ENCODE measurements around the gene EVI5L. TPM values are rescaled to one million over a fixed set of nuclear protein-coding genes. Genes with fewer than 3 reads are reported as not detected.
"Not testable (repeated sequence)": the region's sequence is repeated elsewhere in the genome, so short reads cannot be mapped to it uniquely, and the experiment has no call there.

EVI5L gene
- polyA plus RNA-seq, 3 donors: 17.1 to 18.4 (median 18.2) TPM

- not testable (repeated sequence) for DNase-seq
Measured at GRCh38 chr19:7859087-7859486, 29.1 kb downstream of the EVI5L start.

GRCh38 chr19:7859831-7860713 lies 30.1 kb downstream of the EVI5L start:
- DNase-seq: no peak

GRCh38 chr19:7860714-7861618 lies 30.9 kb downstream of the EVI5L start:
- DNase-seq: no peak

- DNase-seq: no peak
Measured at GRCh38 chr19:7861619-7862412, 31.8 kb downstream of the EVI5L start.

GRCh38 chr19:7862413-7862951 lies 32.5 kb downstream of the EVI5L start:
- peak; percentile 73 for DNase-seq

- no peak for DNase-seq
Measured at GRCh38 chr19:7863157-7863970, 33.3 kb downstream of the EVI5L start.

- no peak for DNase-seq
Measured at GRCh38 chr19:7863971-7864689, 34.1 kb downstream of the EVI5L start.

- DNase-seq: no peak
Measured at GRCh38 chr19:7864690-7865074, 34.7 kb downstream of the EVI5L start.

GRCh38 chr19:7865262-7865911 lies 35.4 kb downstream of the EVI5L start:
- no peak for DNase-seq

GRCh38 chr19:7866399-7867091 lies 36.5 kb downstream of the EVI5L start:
- DNase-seq: no peak

GRCh38 chr19:7867092-7867844 lies 37.2 kb downstream of the EVI5L start:
- no peak for DNase-seq

- no peak for DNase-seq
Measured at GRCh38 chr19:7868326-7868670, 38.3 kb downstream of the EVI5L start.

- peak; percentile 65 for DNase-seq
Measured at GRCh38 chr19:7868671-7869452, 38.8 kb downstream of the EVI5L start.

GRCh38 chr19:7869453-7869909 lies 39.5 kb downstream of the EVI5L start:
- no peak for DNase-seq

- DNase-seq: no peak
Measured at GRCh38 chr19:7869910-7870511, 40.0 kb downstream of the EVI5L start.

GRCh38 chr19:7870571-7871436 lies 40.8 kb downstream of the EVI5L start:
- DNase-seq: no peak

All from renal pelvis (tissue), 4 donors.